NCI-H1930 (cell line): ENCODE data around the gene NKAP.
A peak's percentile ranks its signal among the peaks of the same experiment; 100 is the strongest.
"Not testable (repeated sequence)": the region's sequence is repeated elsewhere in the genome, so short reads cannot be mapped to it uniquely, and the experiment has no call there.

Experiments used
- DNase-seq, 2 experiments: peaks; one replicate each; lab custom pipeline; 2025; lab: John Stamatoyannopoulos, UW

NKAP gene

GRCh38 chrX:119943185-119943988, at the start of gene NKAP:
NKAP (minus strand) TSS chrX:119943751; CDS start chrX:119943605, 146 bp downstream.
- DNase-seq = peak; percentile 82 to 83

- DNase-seq = no peak
Measured at GRCh38 chrX:119991005-119991787, 47.6 kb upstream of the NKAP start.

GRCh38 chrX:119990556-119991004, 47.0 kb upstream of the NKAP start:
- no peak for DNase-seq

GRCh38 chrX:119989905-119990555, 46.5 kb upstream of the NKAP start:
- DNase-seq = no peak

DNA sequence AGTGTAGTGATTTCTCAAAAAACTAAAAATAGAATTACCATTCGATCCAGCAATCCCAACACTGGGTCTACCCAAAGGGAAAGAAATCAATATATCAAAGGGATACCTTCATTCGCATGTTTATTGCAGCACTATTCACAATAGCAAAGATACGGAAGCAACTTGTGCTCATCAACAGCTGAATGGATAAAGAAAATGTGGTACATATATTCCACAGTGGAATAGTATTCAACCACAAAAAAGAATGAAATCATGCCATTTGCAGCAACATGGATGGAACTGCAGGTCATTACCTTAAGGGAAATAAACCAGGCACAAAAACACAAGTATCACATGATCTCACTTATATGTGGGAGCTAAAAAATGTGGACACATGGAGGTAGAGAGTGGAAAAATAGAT, 42.7 kb upstream of the NKAP start:
- DNase-seq = no peak

GRCh38 chrX:119984652-119985051, 41.1 kb upstream of the NKAP start:
- DNase-seq = peak in 1 of 2 experiments; percentile 12

GRCh38 chrX:119983494-119983893, 39.9 kb upstream of the NKAP start:
- no peak for DNase-seq

DNA sequence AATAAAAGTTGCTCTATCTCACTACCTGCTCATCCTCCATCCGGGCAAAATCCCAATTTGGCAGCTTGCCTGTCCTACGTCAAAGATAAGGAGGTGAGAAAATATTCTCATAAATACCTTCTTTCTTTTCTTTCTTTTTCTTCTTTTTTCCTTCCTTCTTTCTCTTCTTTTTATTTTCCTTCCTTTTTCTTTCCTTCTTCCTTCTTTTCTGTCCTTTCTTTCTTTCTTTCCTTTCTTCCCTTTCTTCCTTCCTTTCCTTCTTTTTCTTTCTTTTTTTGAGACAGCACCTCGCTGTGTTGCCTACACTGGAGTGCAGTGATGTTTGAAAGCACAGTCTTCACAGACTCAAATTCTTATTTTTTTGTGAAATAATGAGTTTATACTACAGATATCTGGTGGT, 38.6 kb upstream of the NKAP start:
- DNase-seq = no peak

GRCh38 chrX:119981286-119982070, 37.9 kb upstream of the NKAP start:
- no peak for DNase-seq

GRCh38 chrX:119977172-119977571, 33.6 kb upstream of the NKAP start:
- DNase-seq = not testable (repeated sequence)

- no peak for DNase-seq
Measured at GRCh38 chrX:119971184-119971583, 27.6 kb upstream of the NKAP start.

DNA sequence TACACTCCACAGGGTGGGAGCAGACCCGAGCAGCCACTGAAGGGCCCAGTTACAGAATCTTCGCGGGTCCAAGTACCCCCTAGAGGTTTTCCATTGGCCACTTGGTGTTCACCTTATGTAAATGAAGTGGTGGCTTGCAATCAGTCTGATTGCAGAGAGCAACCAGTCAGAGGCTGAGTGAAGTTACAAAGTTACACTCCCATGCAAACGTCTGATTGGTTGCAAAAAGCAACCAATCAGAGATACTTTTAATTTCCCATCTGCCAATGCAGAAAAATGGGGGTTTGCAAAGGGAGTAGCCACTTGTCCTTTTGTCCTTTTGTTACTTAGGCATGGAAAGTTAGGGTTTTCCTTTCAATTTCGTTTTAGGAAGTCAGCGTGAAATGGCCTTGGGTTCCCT, 27.0 kb upstream of the NKAP start:
- no peak for DNase-seq

DNA sequence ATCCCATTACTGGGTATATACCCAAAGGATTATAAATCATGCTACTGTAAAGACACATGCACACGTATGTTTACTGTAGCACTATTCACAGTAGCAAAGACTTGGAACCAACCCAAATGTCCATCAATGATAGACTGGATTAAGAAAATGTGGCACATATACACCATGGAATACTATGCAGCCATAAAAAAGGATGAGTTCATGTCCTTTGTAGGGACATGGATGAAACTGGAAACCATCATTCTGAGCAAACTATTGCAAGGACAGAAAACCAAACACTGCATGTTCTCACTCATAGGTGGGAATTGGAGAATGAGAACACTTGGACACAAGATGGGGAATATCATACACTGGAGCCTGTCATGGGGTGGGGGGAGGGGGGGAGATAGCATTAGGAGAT, 23.3 kb upstream of the NKAP start:
- DNase-seq = not testable (repeated sequence)

GRCh38 chrX:119960625-119961024, 17.1 kb upstream of the NKAP start:
- no peak for DNase-seq

GRCh38 chrX:119955807-119956570, 12.4 kb upstream of the NKAP start:
- not testable (repeated sequence) for DNase-seq

DNA sequence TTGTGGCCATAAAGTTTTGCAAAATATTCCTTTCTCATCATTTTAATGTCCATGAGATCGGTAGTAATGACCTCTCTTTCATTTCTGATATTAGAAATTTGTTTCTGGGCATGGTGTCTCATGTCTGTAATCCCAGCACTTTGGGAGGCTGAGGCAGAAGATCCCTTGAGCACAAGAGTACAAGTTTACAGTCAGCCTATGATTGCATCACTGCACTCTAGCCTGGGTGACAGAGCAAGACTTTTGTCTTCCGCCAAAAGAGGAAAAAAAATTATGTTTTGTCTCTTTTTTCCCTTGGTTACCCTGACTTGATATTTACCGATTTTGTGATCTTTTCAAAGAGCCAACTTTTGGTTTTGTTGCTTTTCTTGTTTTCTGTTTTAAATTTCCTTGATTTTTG, 10.8 kb upstream of the NKAP start:
- no peak for DNase-seq

DNA sequence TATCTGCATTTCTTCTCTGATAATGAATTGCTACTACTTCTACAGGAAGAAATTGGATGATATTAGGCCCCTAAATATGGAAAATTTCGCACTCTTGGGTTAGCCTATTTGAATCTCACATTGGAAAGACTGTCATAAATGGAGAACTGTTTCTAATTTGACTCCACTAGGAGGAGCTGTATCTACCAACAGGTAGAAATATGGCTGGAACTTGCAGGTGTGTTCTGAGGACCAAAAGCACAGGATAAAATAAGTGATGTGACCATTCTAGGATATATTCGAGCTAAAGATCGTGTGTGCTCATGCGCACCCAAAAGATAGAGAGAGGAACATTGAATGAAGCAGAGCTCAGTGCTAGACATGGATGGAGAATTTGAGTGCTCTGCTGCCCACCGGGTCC, 4.8 kb upstream of the NKAP start:
- no peak for DNase-seq

DNA sequence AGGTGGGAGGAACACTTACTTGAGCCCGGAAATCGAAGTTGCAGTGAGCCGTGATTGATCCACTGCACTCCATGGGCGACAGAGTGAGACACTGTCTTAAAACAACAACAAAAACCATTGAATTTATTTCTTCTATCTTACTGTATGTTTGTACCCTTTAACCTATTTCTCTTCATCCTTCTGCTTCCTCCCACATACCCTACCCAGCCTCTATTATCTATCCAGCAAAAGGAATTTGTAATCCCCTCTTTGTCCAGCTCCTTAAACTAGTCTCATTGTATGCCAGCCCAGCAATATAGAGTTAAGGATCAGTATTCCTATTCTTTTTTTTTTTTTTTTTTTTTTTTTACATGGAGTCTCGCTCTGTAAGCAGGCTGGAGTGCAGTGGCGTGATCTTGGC, 1.9 kb upstream of the NKAP start:
- DNase-seq = no peak

GRCh38 chrX:119942831-119943184, 743 bp downstream of the NKAP start:
- DNase-seq = no peak

- DNase-seq = no peak
Measured at GRCh38 chrX:119942173-119942819, 1.3 kb downstream of the NKAP start.

DNA sequence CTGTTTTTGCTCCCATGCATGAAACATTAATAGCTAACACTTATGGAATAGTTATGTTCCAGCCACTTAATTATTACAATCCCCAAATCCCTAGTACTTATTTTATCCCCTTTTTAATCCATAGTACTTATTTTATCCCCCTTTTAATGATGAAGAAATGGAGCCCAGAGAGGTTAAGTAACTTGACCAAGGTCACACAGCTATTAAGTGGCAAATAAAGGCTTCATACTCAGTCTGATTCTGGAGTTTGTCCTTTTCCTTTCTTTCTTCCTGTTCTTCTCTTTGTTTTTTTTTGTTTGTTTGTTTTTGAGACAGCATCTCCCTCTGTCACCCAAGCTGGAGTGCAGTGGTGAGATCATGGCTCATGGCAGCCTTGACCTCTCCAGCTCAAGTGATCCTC, 2.2 kb downstream of the NKAP start:
- no peak for DNase-seq
